Esophagus muscularis mucosa (tissue), 4 donors: Measurements from ENCODE around the gene KCNQ2. TPM values are rescaled to one million over a fixed set of nuclear protein-coding genes. Genes with fewer than 3 reads are reported as not detected.

ENCODE experiments used
- DNase-seq: peaks from one replicate; pipeline ENCODE4 v3.0.0-alpha.2; 2017; ENCODE audit errors: extremely low spot score
- H3K27ac ChIP-seq, 4 donors: fragments of 200-600 bp; sonication (generic); replicated peaks in 1 of 4; 1 replicate in 3 of 4; 2 replicates in 1 of 4; pipeline ENCODE4 v1.5.1; 2016 to 2019; ENCODE audit warnings: mild to moderate bottlenecking in 1 of 4
- H3K27me3 ChIP-seq, 4 donors: fragments of 200-600 bp; sonication (generic); one replicate each; pipeline versions ENCODE4 v1.5.1 to v1.6.0; 2016 to 2019
- H3K36me3 ChIP-seq, 4 donors: fragments of 200-600 bp; sonication (generic); one replicate each; pipeline ENCODE4 v1.5.1; 2016 to 2019
- H3K4me1 ChIP-seq, 4 donors: fragments of 200-600 bp; sonication (generic); one replicate each; pipeline ENCODE4 v1.5.1; 2016 to 2019
- H3K4me3 ChIP-seq, 4 donors: fragments of 200-600 bp; sonication (generic); 1 replicate in 2 of 4; 2 replicates in 2 of 4; pipeline ENCODE4 v1.5.1; 2016 to 2019; ENCODE audit warnings: mild to moderate bottlenecking in 4 of 4, moderate library complexity in 1 of 4
- H3K9me3 ChIP-seq, 4 donors: fragments of 200-600 bp; sonication (generic); 1 replicate in 3 of 4; 2 replicates in 1 of 4; pipeline ENCODE4 v1.5.1; 2016 to 2019
- EP300 ChIP-seq: sonication (generic); formaldehyde crosslinking; IDR thresholded peaks from one replicate; pipeline ENCODE4 v1.6.1; 2017; ENCODE audit warnings: antibody characterized with exemption
- POLR2A ChIP-seq: fragments of 450-650 bp; IDR thresholded peaks from one replicate; pipeline ENCODE4 v1.6.1; 2017; ENCODE audit warnings: antibody characterized with exemption, moderate library complexity, mild to moderate bottlenecking, low read depth
- POLR2AphosphoS5 ChIP-seq, 2 donors: sonication (generic); formaldehyde crosslinking; IDR thresholded peaks; one replicate each; pipeline ENCODE4 v1.6.1; 2017; ENCODE audit warnings: antibody characterized with exemption in 2 of 2
- WGBS: methylation state at CpG from one replicate; pipeline ENCODE4 v1.1.5; 2018; 5-methylcytosine and 5-hydroxymethylcytosine counted together
- intact Hi-C: fragments of 100-400 bp; cut with DNase I; formaldehyde crosslinking; loops from one replicate; pipeline ENCODE4 v1.15.1; 2023
- total RNA-seq, 4 donors: library from RNA; depleted of rRNA; stranded (reverse); fragments of >200 nt; gene quantifications; one replicate each; pipeline versions ENCODE4 v1.1.0 to v1.2.1, GENCODE V29; 2016
- TF ChIP-seq, protein P1 (sequence below), 3 experiments: fragments of 200-600 bp in 2 of 3; fragments of 450-650 bp in 1 of 3; sonication (generic) in 2 of 3; IDR thresholded peaks; one replicate each; pipeline ENCODE4 v1.5.1; 2017 to 2019; ENCODE audit warnings: antibody characterized with exemption in 3 of 3, mild to moderate bottlenecking in 2 of 3, moderate library complexity in 1 of 3

KCNQ2 gene
- total RNA-seq, 4 donors from 2014 or later = 0.11 to 1.6 (median 0.50) TPM; not detected in 1

GRCh38 chr20:63420359-63421093 is 51.9 kb downstream of the KCNQ2 start:
- TF ChIP-seq, protein P1, sequence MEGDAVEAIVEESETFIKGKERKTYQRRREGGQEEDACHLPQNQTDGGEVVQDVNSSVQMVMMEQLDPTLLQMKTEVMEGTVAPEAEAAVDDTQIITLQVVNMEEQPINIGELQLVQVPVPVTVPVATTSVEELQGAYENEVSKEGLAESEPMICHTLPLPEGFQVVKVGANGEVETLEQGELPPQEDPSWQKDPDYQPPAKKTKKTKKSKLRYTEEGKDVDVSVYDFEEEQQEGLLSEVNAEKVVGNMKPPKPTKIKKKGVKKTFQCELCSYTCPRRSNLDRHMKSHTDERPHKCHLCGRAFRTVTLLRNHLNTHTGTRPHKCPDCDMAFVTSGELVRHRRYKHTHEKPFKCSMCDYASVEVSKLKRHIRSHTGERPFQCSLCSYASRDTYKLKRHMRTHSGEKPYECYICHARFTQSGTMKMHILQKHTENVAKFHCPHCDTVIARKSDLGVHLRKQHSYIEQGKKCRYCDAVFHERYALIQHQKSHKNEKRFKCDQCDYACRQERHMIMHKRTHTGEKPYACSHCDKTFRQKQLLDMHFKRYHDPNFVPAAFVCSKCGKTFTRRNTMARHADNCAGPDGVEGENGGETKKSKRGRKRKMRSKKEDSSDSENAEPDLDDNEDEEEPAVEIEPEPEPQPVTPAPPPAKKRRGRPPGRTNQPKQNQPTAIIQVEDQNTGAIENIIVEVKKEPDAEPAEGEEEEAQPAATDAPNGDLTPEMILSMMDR (IDR thresholded peaks at IDR 0.05) = no peak
- TF ChIP-seq POLR2AphosphoS5 (IDR thresholded peaks at IDR 0.05) = no peak
- no peak for TF ChIP-seq EP300
- no peak for TF ChIP-seq POLR2A
- intact Hi-C loops = no loop called here
- H3K4me3 ChIP-seq = no peak overlapping the region
- no peaks in the 10 kb centered on the region for H3K36me3 ChIP-seq
- peaks cover 0 to 6% (median 0%) of the 10 kb centered on the region in 4 donors for H3K9me3 ChIP-seq
- DNase-seq = no peak
- peaks cover 0 to 90% (median 0%) of the 10 kb centered on the region in 4 donors for H3K27me3 ChIP-seq
- no peak overlapping the region for H3K27ac ChIP-seq
- WGBS = 87% methylated on average over 31 of the region's 34 CpGs
- H3K4me1 ChIP-seq = no peaks in the 10 kb centered on the region

- no peaks in the 10 kb centered on the region for H3K4me1 ChIP-seq
- H3K9me3 ChIP-seq = no peaks in the 10 kb centered on the region
- TF ChIP-seq EP300 = no peak
- TF ChIP-seq POLR2AphosphoS5 (IDR thresholded peaks at IDR 0.05) = no peak
- TF ChIP-seq POLR2A = no peak
- TF ChIP-seq, protein P1 (IDR thresholded peaks at IDR 0.05) = no peak
- WGBS = 83% methylated on average over 13 of the region's 24 CpGs
- H3K27me3 ChIP-seq = peaks cover 0 to 100% (median 0%) of the 10 kb centered on the region in 4 donors
- H3K27ac ChIP-seq = no peak overlapping the region
- H3K4me3 ChIP-seq = no peak overlapping the region
- intact Hi-C loops = no loop called here
- no peaks in the 10 kb centered on the region for H3K36me3 ChIP-seq
- no peak for DNase-seq
These were observed 53.2 kb downstream of the KCNQ2 start for GRCh38 chr20:63419299-63419698.

DNA sequence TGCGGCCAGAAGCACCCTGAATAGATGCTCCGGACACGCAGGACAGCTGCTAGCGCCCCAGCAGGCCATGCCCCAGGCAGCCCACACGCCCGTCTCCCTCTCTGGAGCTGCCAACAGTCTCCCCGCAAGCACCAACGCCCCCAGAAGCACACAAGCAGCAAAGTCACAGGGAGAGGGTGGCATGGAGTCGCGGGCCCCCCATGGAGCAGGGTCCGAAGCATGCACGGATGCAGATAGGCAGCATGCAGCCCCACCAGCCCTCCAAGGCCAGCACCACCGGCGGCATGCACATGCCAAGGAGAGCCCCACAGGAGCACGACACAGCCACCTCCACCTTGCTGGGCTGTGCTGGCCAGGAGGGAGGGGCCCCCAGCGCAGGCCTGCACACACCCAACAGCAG is 53.8 kb downstream of the KCNQ2 start:
- WGBS = 78% methylated on average over 8 of the region's 16 CpGs
- TF ChIP-seq, protein P1 (IDR thresholded peaks at IDR 0.05) = no peak
- H3K36me3 ChIP-seq = no peaks in the 10 kb centered on the region

DNA sequence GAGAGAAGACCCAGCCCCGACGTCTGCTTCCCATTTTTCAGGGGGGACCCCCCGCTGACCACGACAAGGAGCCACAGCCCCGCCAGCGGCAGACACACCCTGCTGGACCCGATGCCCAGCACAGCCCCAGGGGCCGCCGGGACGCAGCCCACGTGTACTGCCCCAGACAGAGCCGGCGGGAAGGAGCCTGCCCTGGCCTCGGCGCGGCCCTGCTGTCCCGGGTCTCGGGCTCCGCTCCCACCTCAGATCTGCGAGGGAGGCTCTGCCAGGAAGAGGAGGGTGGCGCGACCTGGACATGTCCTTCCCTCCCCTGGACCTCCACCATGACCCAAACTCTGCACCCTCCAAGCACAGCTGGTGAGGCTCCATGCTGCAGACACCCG is 54.7 kb downstream of the KCNQ2 start:
- Histone ChIP-seq H3K4me3 (no peak overlapping the region), H3K27ac (no peak overlapping the region), H3K27me3 (peaks cover 0 to 100% (median 0%) of the 10 kb centered on the region in 4 donors), H3K4me1 (no peaks in the 10 kb centered on the region), H3K36me3 (no peaks in the 10 kb centered on the region), H3K9me3 (no peaks in the 10 kb centered on the region)
- 85% methylated on average over 4 of the region's 23 CpGs for WGBS
- intact Hi-C loops = no loop called here
- DNase-seq = no peak
- TF ChIP-seq POLR2A = no peak
- TF ChIP-seq, protein P1 (IDR thresholded peaks at IDR 0.05) = no peak
- no peak for TF ChIP-seq POLR2AphosphoS5 (IDR thresholded peaks at IDR 0.05)

More for the DNA sequence above, 53.8 kb downstream of the KCNQ2 start:
- H3K9me3 ChIP-seq = no peaks in the 10 kb centered on the region
- DNase-seq = no peak
- no peaks in the 10 kb centered on the region for H3K4me1 ChIP-seq
- intact Hi-C loops = no loop called here
- H3K27me3 ChIP-seq = peaks cover 0 to 100% (median 0%) of the 10 kb centered on the region in 4 donors
- H3K4me3 ChIP-seq = no peak overlapping the region
- no peak overlapping the region for H3K27ac ChIP-seq
